Keratinocyte (primary cell): ENCODE results near the gene F7. TPM values are rescaled to one million over a fixed set of nuclear protein-coding genes. Genes with fewer than 3 reads are reported as not detected.

Source experiments
- DNase-seq: peaks from one replicate; pipeline ENCODE4 v3.0.0-alpha.2; 2011; ENCODE audit warnings: low read depth, missing footprints, low spot score
- FAIRE-seq: peaks from 2 replicates; lab custom pipeline; 2011; peaks lifted over from hg19 to GRCh38; lab: Jason Lieb, UNC
- H2AFZ ChIP-seq: 2 replicates; pipeline ENCODE4 v1.6.0; 2012; ENCODE audit warnings: low read length, control low read depth, inconsistent platforms; ENCODE audit not compliant: control insufficient read depth
- H3K27ac ChIP-seq: 2 replicates; pipeline ENCODE4 v1.5.1; 2011; ENCODE audit warnings: low read length; ENCODE audit not compliant: control insufficient read depth, insufficient read depth
- H3K27me3 ChIP-seq: 3 replicates; pipeline ENCODE4 v1.6.0; 2011; ENCODE audit warnings: low read length; ENCODE audit not compliant: control insufficient read depth, insufficient read depth; ENCODE audit errors: extremely low read depth
- H3K36me3 ChIP-seq, 2 experiments: 2 replicates in 1 of 2; 3 replicates in 1 of 2; pipeline ENCODE4 v1.5.1; 2011; ENCODE audit warnings: low read length in 2 of 2, mild to moderate bottlenecking in 1 of 2; ENCODE audit not compliant: control insufficient read depth in 2 of 2, insufficient read depth in 2 of 2; ENCODE audit errors: extremely low read depth in 1 of 2
- H3K4me1 ChIP-seq: 3 replicates; pipeline ENCODE4 v1.5.1; 2011; ENCODE audit warnings: low read length; ENCODE audit not compliant: control insufficient read depth, insufficient read depth; ENCODE audit errors: extremely low read depth
- H3K4me2 ChIP-seq: 3 replicates; pipeline ENCODE4 v1.6.0; 2011; ENCODE audit warnings: low read depth, low read length; ENCODE audit not compliant: control insufficient read depth, insufficient read depth; ENCODE audit errors: extremely low read depth
- H3K4me3 ChIP-seq, 3 experiments: fragments of 200-600 bp in 1 of 3; sonication (generic) in 1 of 3; 2 replicates in 2 of 3; 3 replicates in 1 of 3; pipeline ENCODE4 v1.5.1; 2011 to 2016; ENCODE audit warnings: low read length in 3 of 3, mild to moderate bottlenecking in 3 of 3, control low read depth in 2 of 3, inconsistent platforms in 1 of 3, low read depth in 1 of 3, mixed read lengths in 1 of 3, mixed run types in 1 of 3, moderate library complexity in 1 of 3; ENCODE audit not compliant: control insufficient read depth in 2 of 3, insufficient read depth in 2 of 3; ENCODE audit errors: extremely low read depth in 1 of 3
- H3K79me2 ChIP-seq: 2 replicates; pipeline ENCODE4 v1.6.0; 2012; ENCODE audit warnings: low read length; ENCODE audit not compliant: control insufficient read depth, insufficient read depth
- H3K9ac ChIP-seq: 3 replicates; pipeline ENCODE4 v1.6.0; 2011; ENCODE audit warnings: low read length; ENCODE audit not compliant: control insufficient read depth, insufficient read depth; ENCODE audit errors: extremely low read depth
- H3K9me1 ChIP-seq: 3 replicates; pipeline ENCODE4 v1.6.0; 2011; ENCODE audit warnings: low read length; ENCODE audit not compliant: control insufficient read depth, insufficient read depth; ENCODE audit errors: extremely low read depth
- H3K9me3 ChIP-seq: 2 replicates; pipeline ENCODE4 v1.5.1; 2012; ENCODE audit warnings: low read depth, low read length; ENCODE audit not compliant: control insufficient read depth
- H4K20me1 ChIP-seq: 3 replicates; pipeline ENCODE4 v1.6.0; 2011; ENCODE audit warnings: low read length; ENCODE audit not compliant: control insufficient read depth, insufficient read depth; ENCODE audit errors: extremely low read depth
- EZH2 ChIP-seq: IDR thresholded peaks from one replicate; pipeline ENCODE4 v1.6.1; 2012; ENCODE audit warnings: inconsistent platforms, mild to moderate bottlenecking, low read length, moderate library complexity
- dilution Hi-C: fragments of 300-500 bp; cut with MboI; formaldehyde crosslinking; loops from one replicate; pipeline ENCODE4 v1.7.0; 2020; ENCODE audit warnings: low sequenced_read_pairs; ENCODE audit not compliant: extremely low pct_ligation_motif_present
- polyA plus RNA-seq, 5 experiments: library from polyadenylated mRNA; depleted of rRNA in 3 of 5; stranded (reverse) in 3 of 5; stranded (forward) in 1 of 5; unstranded in 1 of 5; fragments of >200 nt; gene quantifications; 1 replicate in 1 of 5; 2 replicates in 3 of 5; 3 replicates in 1 of 5; pipeline versions ENCODE4 v1.2.1 to v1.2.3, GENCODE V29; 2011 to 2012; ENCODE audit warnings: missing spikeins in 2 of 5, low read depth in 1 of 5, low replicate concordance in 1 of 5
- TF ChIP-seq, protein P1 (sequence below), 3 experiments: IDR thresholded peaks in 1 of 3; conservative IDR thresholded peaks in 1 of 3; optimal IDR thresholded peaks in 1 of 3; 2 replicates in 2 of 3; 3 replicates in 1 of 3; pipeline versions ENCODE3 to v1.5.1; 2011; ENCODE audit warnings: low read length in 3 of 3, mild to moderate bottlenecking in 3 of 3, moderate library complexity in 2 of 3, control low read depth in 1 of 3, inconsistent platforms in 1 of 3; ENCODE audit not compliant: insufficient read depth in 2 of 3; ENCODE audit errors: extremely low read depth in 1 of 3

The F7 gene
- polyA plus RNA-seq, 1 donor (not counting 4 experiments of a cell fraction or from before 2014, with no cell fraction given) = not detected

DNA sequence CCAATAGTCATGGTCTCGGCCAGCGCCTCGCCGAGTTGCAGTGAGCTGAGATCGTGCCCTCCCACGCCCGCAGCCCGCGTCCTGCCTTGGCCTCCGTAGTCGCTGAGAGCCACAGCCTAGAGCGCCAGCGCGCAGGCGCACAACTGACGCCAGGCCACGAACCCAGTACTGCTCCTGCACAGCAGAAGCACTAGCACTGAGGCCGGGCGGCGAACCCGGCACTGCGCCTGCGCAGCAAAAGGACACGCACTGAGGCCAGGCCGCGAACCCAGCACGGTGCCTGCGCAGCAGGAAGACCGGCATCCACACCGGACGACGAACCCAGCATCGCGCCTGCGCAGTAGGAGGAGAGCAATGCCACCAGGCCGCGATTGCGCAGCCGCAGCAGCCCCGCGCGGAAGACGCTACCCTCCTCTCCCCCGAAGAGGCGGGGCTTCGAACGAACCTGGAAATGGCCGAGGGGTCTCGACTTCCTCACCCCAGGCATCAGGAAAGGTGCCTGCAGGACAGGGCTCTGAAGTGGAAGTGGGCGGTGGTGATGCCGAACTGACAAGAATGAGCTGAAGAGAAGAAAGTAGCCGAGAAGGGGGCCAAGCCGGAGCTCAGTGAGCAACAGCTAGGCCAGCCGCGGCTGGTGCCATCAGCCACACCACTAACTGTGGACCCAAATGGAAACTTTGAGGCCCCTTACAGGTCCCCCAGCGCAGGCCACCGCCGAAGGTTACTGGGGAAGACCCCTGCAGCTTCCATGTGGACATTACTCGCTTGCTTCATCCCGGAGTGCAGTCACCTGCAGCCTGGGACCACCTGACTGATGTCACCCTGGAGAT, 24.5 kb downstream of the F7 start:
- Histone ChIP-seq H3K9ac (no peak overlapping the region), H3K27me3 (peaks cover 2% of the 10 kb centered on the region), H2AFZ (peak overlapping the region; percentile 52), H3K4me3 (peak overlapping the region in 1 of 3 experiments; percentile 7), H3K4me2 (no peak overlapping the region), H4K20me1 (no peaks in the 10 kb centered on the region), H3K36me3 (no peaks in the 10 kb centered on the region), H3K9me3 (no peaks in the 10 kb centered on the region), H3K9me1 (no peaks in the 10 kb centered on the region), H3K4me1 (no peaks in the 10 kb centered on the region), H3K79me2 (no peaks in the 10 kb centered on the region), H3K27ac (no peak overlapping the region)
- FAIRE-seq (no peak), DNase-seq (no peak)
- dilution Hi-C loops = no loop called here
- TF ChIP-seq EZH2 = no peak
- TF ChIP-seq, protein P1, sequence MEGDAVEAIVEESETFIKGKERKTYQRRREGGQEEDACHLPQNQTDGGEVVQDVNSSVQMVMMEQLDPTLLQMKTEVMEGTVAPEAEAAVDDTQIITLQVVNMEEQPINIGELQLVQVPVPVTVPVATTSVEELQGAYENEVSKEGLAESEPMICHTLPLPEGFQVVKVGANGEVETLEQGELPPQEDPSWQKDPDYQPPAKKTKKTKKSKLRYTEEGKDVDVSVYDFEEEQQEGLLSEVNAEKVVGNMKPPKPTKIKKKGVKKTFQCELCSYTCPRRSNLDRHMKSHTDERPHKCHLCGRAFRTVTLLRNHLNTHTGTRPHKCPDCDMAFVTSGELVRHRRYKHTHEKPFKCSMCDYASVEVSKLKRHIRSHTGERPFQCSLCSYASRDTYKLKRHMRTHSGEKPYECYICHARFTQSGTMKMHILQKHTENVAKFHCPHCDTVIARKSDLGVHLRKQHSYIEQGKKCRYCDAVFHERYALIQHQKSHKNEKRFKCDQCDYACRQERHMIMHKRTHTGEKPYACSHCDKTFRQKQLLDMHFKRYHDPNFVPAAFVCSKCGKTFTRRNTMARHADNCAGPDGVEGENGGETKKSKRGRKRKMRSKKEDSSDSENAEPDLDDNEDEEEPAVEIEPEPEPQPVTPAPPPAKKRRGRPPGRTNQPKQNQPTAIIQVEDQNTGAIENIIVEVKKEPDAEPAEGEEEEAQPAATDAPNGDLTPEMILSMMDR (optimal IDR thresholded peaks at IDR 0.05 in 1 of 3, IDR thresholded peaks at IDR 0.05 in 1 of 3, conservative IDR thresholded peaks at IDR 0.05 in 1 of 3; ENCODE audit: extremely low read depth in 1 of 3, insufficient read depth in 2 of 3, low read length in 3 of 3) = no peak

DNA sequence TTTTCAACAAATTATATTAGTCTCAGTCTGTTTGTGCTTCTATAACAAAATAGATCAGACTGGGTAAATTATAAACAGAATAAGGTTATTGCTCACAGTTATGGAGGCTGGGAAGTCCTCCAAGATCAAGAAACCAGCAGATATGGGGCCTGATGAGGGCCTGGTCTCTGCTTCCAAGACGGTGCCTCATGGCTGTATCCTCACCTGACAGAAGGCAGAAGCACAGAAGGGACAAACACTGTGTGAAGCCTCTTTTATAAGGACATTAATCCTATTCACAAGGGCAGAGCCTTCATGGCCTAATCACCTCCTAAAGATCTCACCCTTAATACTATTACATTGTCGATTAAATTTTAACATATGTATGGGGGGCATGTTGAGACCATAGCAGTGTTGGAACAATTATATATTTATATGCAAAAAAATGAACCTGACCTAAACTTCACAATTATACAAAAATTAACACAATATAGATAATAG, 29.7 kb downstream of the F7 start:
- Histone ChIP-seq H3K36me3 (no peaks in the 10 kb centered on the region), H3K9me3 (no peaks in the 10 kb centered on the region), H2AFZ (no peak overlapping the region), H3K4me3 (no peak overlapping the region), H3K27me3 (no peaks in the 10 kb centered on the region), H3K4me1 (no peaks in the 10 kb centered on the region), H3K4me2 (no peak overlapping the region), H3K9me1 (no peaks in the 10 kb centered on the region), H3K27ac (no peak overlapping the region), H3K79me2 (no peaks in the 10 kb centered on the region), H3K9ac (no peak overlapping the region), H4K20me1 (no peaks in the 10 kb centered on the region)
- TF ChIP-seq, protein P1 (optimal IDR thresholded peaks at IDR 0.05 in 1 of 3, IDR thresholded peaks at IDR 0.05 in 1 of 3, conservative IDR thresholded peaks at IDR 0.05 in 1 of 3; ENCODE audit: extremely low read depth in 1 of 3, insufficient read depth in 2 of 3, low read length in 3 of 3) = no peak
- TF ChIP-seq EZH2 = no peak
- dilution Hi-C loops = no loop called here
- FAIRE-seq = no peak
- no peak for DNase-seq
